HepG2 (cell line): ENCODE measurements around the gene HSD3B7. TPM values are rescaled to one million over a fixed set of nuclear protein-coding genes. Genes with fewer than 3 reads are reported as not detected.

ENCODE experiments used
- ATAC-seq: fragments of 200-7000 bp; cut with Tn5 transposase; 3 replicates; pipeline ENCODE4 v1.9.1; 2020; ENCODE audit warnings: mild to moderate bottlenecking, moderate library complexity
- BruUV-seq: library from RNA; stranded (reverse); fragments of 400-500 nt; replicated peaks from 2 replicates; lab custom pipeline; 2021; lab: Mats Ljungman, UMichigan
- CTCF ChIA-PET: fragments of 300-600 bp; formaldehyde crosslinking; extraction: SDS; loops from one replicate; lab custom pipeline; 2021; ENCODE audit warnings: low total read pairs, inconsistent platforms, low intra/inter-chr PET ratio; lab: Yijun Ruan, JAX
- POLR2A ChIA-PET: fragments of 350-600 bp; sonication (Branson Sonifier 250); formaldehyde crosslinking; loops from one replicate; lab custom pipeline; 2020; ENCODE audit warnings: antibody characterized with exemption, inconsistent platforms; lab: Yijun Ruan, JAX
- DNase-seq: peaks from one replicate; pipeline ENCODE4 v3.0.0-alpha.2; 2015; ENCODE audit warnings: low spot score
- FAIRE-seq: peaks from 3 replicates; lab custom pipeline; 2011; peaks lifted over from hg19 to GRCh38; lab: Jason Lieb, UNC
- H2AFZ ChIP-seq: one replicate; pipeline ENCODE4 v1.6.1; 2011; ENCODE audit warnings: low read length, inconsistent platforms
- H3K27ac ChIP-seq: fragments of 300-600 bp; 3 replicates; pipeline ENCODE4 v1.8.0; 2011; ENCODE audit warnings: mixed run types, mild to moderate bottlenecking, mixed read lengths, low read length, inconsistent platforms; ENCODE audit not compliant: insufficient read depth; ENCODE audit errors: extremely low read length
- H3K27me3 ChIP-seq, 2 experiments: fragments of 200-600 bp in 1 of 2; 2 replicates in 1 of 2; 3 replicates in 1 of 2; pipeline versions ENCODE4 v1.6.0 to v1.8.0; 2011; ENCODE audit warnings: low read length in 2 of 2, mild to moderate bottlenecking in 2 of 2, moderate library complexity in 2 of 2, inconsistent platforms in 1 of 2; ENCODE audit not compliant: insufficient read depth in 2 of 2, control insufficient read depth in 1 of 2
- H3K36me3 ChIP-seq, 2 experiments: fragments of 200-600 bp in 1 of 2; replicated peaks in 1 of 2; 2 replicates in 1 of 2; 3 replicates in 1 of 2; pipeline versions ENCODE4 v1.5.1 to v1.8.0; 2011; ENCODE audit warnings: low read length in 2 of 2, inconsistent platforms in 1 of 2; ENCODE audit not compliant: insufficient read depth in 2 of 2, control insufficient read depth in 1 of 2
- H3K4me1 ChIP-seq: 2 replicates; pipeline ENCODE4 v1.5.1; 2012; ENCODE audit warnings: low read length, inconsistent platforms; ENCODE audit not compliant: insufficient read depth
- H3K4me2 ChIP-seq: 2 replicates; pipeline ENCODE4 v1.6.0; 2011; ENCODE audit warnings: low read depth, low read length, inconsistent platforms
- H3K4me3 ChIP-seq, 3 experiments: fragments of 200-600 bp in 1 of 3; sonication (generic), shearing (Covaris generic) in 1 of 3; replicated peaks in 1 of 3; 2 replicates each; pipeline ENCODE4 v1.5.1; 2011 to 2016; ENCODE audit warnings: low read length in 3 of 3, inconsistent platforms in 2 of 3, low read depth in 2 of 3, mild to moderate bottlenecking in 2 of 3, control low read depth in 1 of 3, mixed read lengths in 1 of 3; ENCODE audit not compliant: insufficient read depth in 1 of 3
- H3K79me2 ChIP-seq: one replicate; pipeline ENCODE4 v1.6.1; 2011; ENCODE audit warnings: low read length, inconsistent platforms; ENCODE audit not compliant: insufficient read depth
- H3K9ac ChIP-seq: 2 replicates; pipeline ENCODE4 v1.6.0; 2011; ENCODE audit warnings: mild to moderate bottlenecking, low read depth, low read length, inconsistent platforms; ENCODE audit not compliant: insufficient read depth
- H3K9me3 ChIP-seq: 2 replicates; pipeline ENCODE4 v1.5.1; 2012; ENCODE audit warnings: mild to moderate bottlenecking, low read length
- H4K20me1 ChIP-seq: 2 replicates; pipeline ENCODE4 v1.6.0; 2011; ENCODE audit warnings: inconsistent platforms, mild to moderate bottlenecking, low read length, moderate library complexity; ENCODE audit not compliant: insufficient read depth
- AHR ChIP-seq: IDR thresholded peaks from 2 replicates; pipeline ENCODE4 v1.6.1; 2018; ENCODE audit warnings: missing genetic modification reagents, missing compliant biosample characterization
- CCDC6 ChIP-seq: sonication (generic); formaldehyde crosslinking; IDR thresholded peaks from 2 replicates; pipeline ENCODE4 v1.8.1; 2022; ENCODE audit warnings: mild to moderate bottlenecking, missing genetic modification reagents, moderate library complexity
- FOXA3 ChIP-seq: IDR thresholded peaks from 2 replicates; pipeline ENCODE4 v1.6.1; 2016; ENCODE audit warnings: missing genetic modification reagents, missing compliant biosample characterization
- KAT7 ChIP-seq: IDR thresholded peaks from 2 replicates; pipeline ENCODE4 v1.6.1; 2018; ENCODE audit warnings: borderline replicate concordance, missing compliant biosample characterization
- PCBP1 ChIP-seq: fragments of 200-400 bp; formaldehyde crosslinking; IDR thresholded peaks from 2 replicates; pipeline ENCODE4 v1.6.1; 2017; ENCODE audit warnings: mild to moderate bottlenecking, low read depth, low read length, borderline replicate concordance
- ZNF264 ChIP-seq: sonication (generic); formaldehyde crosslinking; IDR thresholded peaks from 2 replicates; pipeline ENCODE4 v1.4.0; 2020; ENCODE audit warnings: missing genetic modification reagents
- ZNF781 ChIP-seq: sonication (generic); formaldehyde crosslinking; IDR thresholded peaks from 2 replicates; pipeline ENCODE4 v1.5.1; 2020; ENCODE audit warnings: borderline replicate concordance, mild to moderate bottlenecking, missing genetic modification reagents; ENCODE audit errors: not compliant biosample characterization
- ZSCAN21 ChIP-seq: sonication (generic); formaldehyde crosslinking; IDR thresholded peaks from 2 replicates; pipeline ENCODE4 v1.8.0; 2022; ENCODE audit warnings: mild to moderate bottlenecking, missing genetic modification reagents, moderate library complexity, borderline replicate concordance
- WGBS: methylation state at CpG from one replicate; pipeline ENCODE4 v1.1.6; 2017; ENCODE audit warnings: low lambda C conversion rate; 5-methylcytosine and 5-hydroxymethylcytosine counted together
- in situ Hi-C: cut with HindIII; loops from 2 replicates; pipeline ENCODE4 v1.10.0; 2017; ENCODE audit warnings: low pct_unique_long_range_greater_than_20kb; ENCODE audit not compliant: extremely low pct_ligation_motif_present
- intact Hi-C: fragments of 100-400 bp; cut with micrococcal nuclease; formaldehyde crosslinking; loops from one replicate; pipeline ENCODE4 v1.10.0; 2022; ENCODE audit not compliant: unreplicated experiment
- polyA plus RNA-seq, 8 experiments: library from polyadenylated mRNA; depleted of rRNA in 3 of 8; stranded (reverse) in 7 of 8; unstranded in 1 of 8; fragments of >200 nt; fragmentation: Illumina TruSeq in 4 of 8; extraction: Trizol in 4 of 8; gene quantifications; 2 replicates each; pipeline versions ENCODE4 v1.2.1 to v1.2.3, GENCODE V29; 2011 to 2016; ENCODE audit warnings: low read depth in 4 of 8, missing spikeins in 1 of 8, mixed read lengths in 1 of 8; ENCODE audit not compliant: insufficient read depth in 1 of 8
- total RNA-seq, 5 experiments: library from RNA; depleted of rRNA; stranded (reverse); fragments of >200 nt; fragmentation: Illumina TruSeq; extraction: Trizol; gene quantifications; 2 replicates each; pipeline ENCODE4 v1.2.3, GENCODE V29; 2016; ENCODE audit warnings: low read depth in 1 of 5
- TF ChIP-seq, protein P1 (sequence below): sonication (generic); formaldehyde crosslinking; IDR thresholded peaks from 2 replicates; pipeline ENCODE4 v1.8.0; 2022; ENCODE audit warnings: low read depth, missing genetic modification reagents
- TF ChIP-seq, protein P2 (sequence below): sonication (generic); formaldehyde crosslinking; IDR thresholded peaks from 2 replicates; pipeline ENCODE4 v1.5.1; 2020; ENCODE audit warnings: missing genetic modification reagents, mild to moderate bottlenecking, borderline replicate concordance
- TF ChIP-seq, protein P3 (sequence below): sonication (generic); formaldehyde crosslinking; IDR thresholded peaks from 2 replicates; pipeline ENCODE4 v1.4.0; 2020; ENCODE audit warnings: mild to moderate bottlenecking, missing genetic modification reagents
- TF ChIP-seq, protein P4 (sequence below): sonication (generic); formaldehyde crosslinking; IDR thresholded peaks from 2 replicates; pipeline ENCODE4 v1.8.1; 2023; ENCODE audit warnings: mild to moderate bottlenecking, moderate library complexity, missing genetic modification reagents

The HSD3B7 gene
- total and polyA plus RNA-seq, 2 of the 13 experiments (the other 11 are each of a cell fraction or from before 2014, with no cell fraction given): 32.9 to 69.7 TPM

DNA sequence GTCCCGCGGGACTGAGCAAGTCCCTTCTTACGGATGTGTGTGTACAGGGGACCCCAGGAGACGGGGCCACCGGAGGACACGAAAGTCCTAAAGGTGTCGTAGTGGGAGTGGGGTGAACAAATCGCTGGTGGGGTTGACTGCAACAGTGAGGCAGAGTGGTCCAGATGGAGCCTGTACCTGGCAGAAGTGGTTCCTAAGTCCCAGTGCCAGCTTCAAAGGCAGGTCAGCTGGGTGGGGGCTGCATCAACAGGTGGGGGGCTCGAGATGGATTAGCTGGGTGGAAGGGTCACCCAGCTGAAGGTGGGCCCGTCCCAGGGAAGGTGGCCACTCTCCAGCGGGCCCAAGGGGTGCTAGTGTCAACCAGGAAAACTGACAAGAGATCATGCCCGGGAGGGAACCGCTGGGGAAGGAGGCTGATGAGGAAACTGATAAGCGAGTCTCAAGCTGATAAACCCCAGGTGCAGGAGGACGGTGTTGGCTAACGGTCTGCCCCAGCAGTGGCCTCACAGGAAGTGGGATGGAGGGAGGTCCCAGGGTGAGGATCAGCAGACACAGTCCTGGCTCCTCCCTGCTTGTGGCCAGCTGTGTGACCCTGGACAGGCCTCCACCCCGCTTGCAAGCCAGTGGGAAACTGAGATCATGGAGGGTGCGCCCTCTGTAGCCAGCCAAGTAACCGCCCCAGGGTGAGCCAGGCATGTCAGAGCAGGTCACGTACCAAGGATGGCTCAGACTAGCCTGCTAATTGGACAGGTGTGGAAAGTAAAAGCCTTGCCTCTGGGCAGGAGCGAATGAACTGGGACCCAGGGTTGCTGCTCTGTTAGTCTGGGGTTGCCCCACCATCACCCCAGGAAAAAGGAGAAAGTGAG lies 35.1 kb upstream of the HSD3B7 start (continued):
- TF ChIP-seq, protein P1, sequence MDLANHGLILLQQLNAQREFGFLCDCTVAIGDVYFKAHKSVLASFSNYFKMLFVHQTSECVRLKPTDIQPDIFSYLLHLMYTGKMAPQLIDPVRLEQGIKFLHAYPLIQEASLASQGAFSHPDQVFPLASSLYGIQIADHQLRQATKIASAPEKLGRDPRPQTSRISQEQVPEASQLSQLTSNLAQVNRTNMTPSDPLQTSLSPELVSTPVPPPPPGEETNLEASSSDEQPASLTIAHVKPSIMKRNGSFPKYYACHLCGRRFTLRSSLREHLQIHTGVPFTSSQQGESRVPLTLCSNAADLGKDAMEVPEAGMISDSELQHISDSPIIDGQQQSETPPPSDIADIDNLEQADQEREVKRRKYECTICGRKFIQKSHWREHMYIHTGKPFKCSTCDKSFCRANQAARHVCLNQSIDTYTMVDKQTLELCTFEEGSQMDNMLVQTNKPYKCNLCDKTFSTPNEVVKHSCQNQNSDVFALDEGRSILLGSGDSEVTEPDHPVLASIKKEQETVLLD: no peak

DNA sequence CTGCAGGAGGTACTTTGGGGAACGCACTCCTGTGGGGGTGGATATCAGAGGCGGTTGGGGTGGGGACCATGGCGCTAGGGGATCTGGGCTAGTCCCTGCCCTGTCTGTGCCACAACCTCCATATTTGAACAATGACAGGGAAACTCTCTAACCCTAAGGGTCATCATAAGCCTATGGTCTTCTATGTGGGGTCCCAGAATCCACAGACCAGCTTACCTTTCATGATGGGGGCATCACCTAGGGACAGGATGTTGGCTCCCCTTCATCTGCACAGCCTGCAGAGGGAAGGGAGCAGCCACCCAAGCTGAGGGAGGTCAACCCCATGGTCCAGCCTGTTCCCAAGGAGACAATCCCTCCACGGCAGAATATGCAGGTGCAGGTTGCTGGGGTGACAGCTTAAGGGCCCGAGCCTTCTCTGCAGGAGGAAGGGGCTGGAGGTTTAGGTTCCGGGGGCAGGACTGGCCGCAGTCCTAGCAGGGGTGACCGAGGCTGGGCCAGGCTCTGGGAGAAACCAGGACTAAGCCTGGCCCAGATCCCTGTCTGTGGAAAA lies 34.4 kb upstream of the HSD3B7 start:
- Histone ChIP-seq H3K79me2 (peaks cover 5% of the 10 kb centered on the region), H2AFZ (no peak overlapping the region), H3K4me3 (peak overlapping the region; percentile 74 to 93 (median 88); a peak in 5 of 6 replicates), H3K9ac (peak overlapping the region; percentile 91), H3K4me1 (peaks cover 52% of the 10 kb centered on the region), H3K4me2 (peak overlapping the region; percentile 98), H3K27me3 (no peaks in the 10 kb centered on the region; a peak in 1 of 5 replicates), H4K20me1 (no peaks in the 10 kb centered on the region), H3K27ac (peak overlapping the region; percentile 74), H3K9me3 (no peaks in the 10 kb centered on the region), H3K36me3 (0 out of 5 replicates have a peak, but pooled peaks cover 0 to 4% of the 10 kb centered on the region in 2 experiments)
- intact Hi-C loops (loop anchor here (10.0 kb wide), 2 partner anchors 144 to 194 kb away; partner anchors contain the start of gene VKORC1), in situ Hi-C loops (no loop called here)
- ChIA-PET POLR2A (interaction anchor here (0.6 to 2.1 kb wide), 15 partner anchors 9 to 501 kb away, joined by 3 to 8 read pairs (median 5); partner anchors contain the start of genes FBXL19, KAT8, ZNF646 and ZNF668), CTCF (no interaction called here)
- no peak for DNase-seq
- 93% methylated on average over 6 of the region's 8 CpGs for WGBS
- BruUV-seq: no TSS peak
- FAIRE-seq: no peak
- ATAC-seq: no peak
- TF ChIP-seq, protein P2, sequence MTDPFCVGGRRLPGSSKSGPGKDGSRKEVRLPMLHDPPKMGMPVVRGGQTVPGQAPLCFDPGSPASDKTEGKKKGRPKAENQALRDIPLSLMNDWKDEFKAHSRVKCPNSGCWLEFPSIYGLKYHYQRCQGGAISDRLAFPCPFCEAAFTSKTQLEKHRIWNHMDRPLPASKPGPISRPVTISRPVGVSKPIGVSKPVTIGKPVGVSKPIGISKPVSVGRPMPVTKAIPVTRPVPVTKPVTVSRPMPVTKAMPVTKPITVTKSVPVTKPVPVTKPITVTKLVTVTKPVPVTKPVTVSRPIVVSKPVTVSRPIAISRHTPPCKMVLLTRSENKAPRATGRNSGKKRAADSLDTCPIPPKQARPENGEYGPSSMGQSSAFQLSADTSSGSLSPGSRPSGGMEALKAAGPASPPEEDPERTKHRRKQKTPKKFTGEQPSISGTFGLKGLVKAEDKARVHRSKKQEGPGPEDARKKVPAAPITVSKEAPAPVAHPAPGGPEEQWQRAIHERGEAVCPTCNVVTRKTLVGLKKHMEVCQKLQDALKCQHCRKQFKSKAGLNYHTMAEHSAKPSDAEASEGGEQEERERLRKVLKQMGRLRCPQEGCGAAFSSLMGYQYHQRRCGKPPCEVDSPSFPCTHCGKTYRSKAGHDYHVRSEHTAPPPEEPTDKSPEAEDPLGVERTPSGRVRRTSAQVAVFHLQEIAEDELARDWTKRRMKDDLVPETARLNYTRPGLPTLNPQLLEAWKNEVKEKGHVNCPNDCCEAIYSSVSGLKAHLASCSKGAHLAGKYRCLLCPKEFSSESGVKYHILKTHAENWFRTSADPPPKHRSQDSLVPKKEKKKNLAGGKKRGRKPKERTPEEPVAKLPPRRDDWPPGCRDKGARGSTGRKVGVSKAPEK: 0 out of 2 replicates have a peak, but pooled peaks have one; percentile 59
- TF ChIP-seq ZNF781 (peak; percentile 19), ZNF264 (CRISPR knock-in tag) (no peak), CCDC6 (CRISPR knock-in tag) (0 out of 2 replicates have a peak, but pooled peaks have one; percentile 4), AHR (CRISPR knock-in tag) (0 out of 2 replicates have a peak, but pooled peaks have one; percentile 35), KAT7 (CRISPR knock-in tag) (peak; percentile 0; the same call in 1 of the 2 replicates), FOXA3 (CRISPR knock-in tag) (no peak), ZSCAN21 (CRISPR knock-in tag) (peak; percentile 5; the same call in 1 of the 2 replicates), PCBP1 (0 out of 2 replicates have a peak, but pooled peaks have one; percentile 37)
- TF ChIP-seq, protein P3, sequence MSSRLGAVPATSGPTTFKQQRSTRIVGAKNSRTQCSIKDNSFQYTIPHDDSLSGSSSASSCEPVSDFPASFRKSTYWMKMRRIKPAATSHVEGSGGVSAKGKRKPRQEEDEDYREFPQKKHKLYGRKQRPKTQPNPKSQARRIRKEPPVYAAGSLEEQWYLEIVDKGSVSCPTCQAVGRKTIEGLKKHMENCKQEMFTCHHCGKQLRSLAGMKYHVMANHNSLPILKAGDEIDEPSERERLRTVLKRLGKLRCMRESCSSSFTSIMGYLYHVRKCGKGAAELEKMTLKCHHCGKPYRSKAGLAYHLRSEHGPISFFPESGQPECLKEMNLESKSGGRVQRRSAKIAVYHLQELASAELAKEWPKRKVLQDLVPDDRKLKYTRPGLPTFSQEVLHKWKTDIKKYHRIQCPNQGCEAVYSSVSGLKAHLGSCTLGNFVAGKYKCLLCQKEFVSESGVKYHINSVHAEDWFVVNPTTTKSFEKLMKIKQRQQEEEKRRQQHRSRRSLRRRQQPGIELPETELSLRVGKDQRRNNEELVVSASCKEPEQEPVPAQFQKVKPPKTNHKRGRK: no peak
- TF ChIP-seq, protein P4, sequence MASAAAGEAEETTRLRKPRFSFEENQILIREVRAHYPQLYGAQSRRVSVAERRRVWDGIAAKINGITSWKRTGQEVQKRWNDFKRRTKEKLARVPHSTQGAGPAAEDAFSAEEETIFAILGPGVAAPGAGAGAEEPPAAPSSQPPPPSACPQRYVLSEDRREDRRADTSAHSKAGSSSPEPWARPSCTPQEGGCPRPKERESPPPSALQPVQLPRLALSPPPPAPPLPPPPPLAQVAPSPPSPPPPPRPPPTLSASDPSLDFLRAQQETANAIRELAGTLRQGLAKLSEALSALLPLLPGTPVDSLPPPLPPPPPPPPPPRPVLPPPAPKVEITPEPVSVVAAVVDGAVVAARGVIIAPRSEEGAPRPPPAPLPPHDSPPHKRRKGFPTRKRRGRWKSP (CRISPR knock-in tag): 0 out of 2 replicates have a peak, but pooled peaks have one; percentile 36
